H1 (cell line): ENCODE results near the gene OLFM1. TPM values are rescaled to one million over a fixed set of nuclear protein-coding genes. Genes with fewer than 3 reads are reported as not detected.
"Not testable (repeated sequence)": the region's sequence is repeated elsewhere in the genome, so short reads cannot be mapped to it uniquely, and the experiment has no call there.

Experiments
- CTCF ChIA-PET: fragments of 300-600 bp; sonication (Branson Sonifier 250); formaldehyde crosslinking; loops from one replicate; lab custom pipeline; 2021; ENCODE audit not compliant: partially characterized antibody; lab: Charles Lee
- POLR2A ChIA-PET: fragments of 300-600 bp; sonication (Branson Sonifier 250); formaldehyde crosslinking; loops from one replicate; lab custom pipeline; 2021; ENCODE audit warnings: inconsistent platforms; ENCODE audit not compliant: partially characterized antibody; lab: Charles Lee
- DNase-seq, 2 experiments: peaks; one replicate each; pipeline versions ENCODE4 v3.0.0 to v3.0.0-alpha.2; 2010 to 2022; ENCODE audit warnings: low spot score in 2 of 2, low read depth in 1 of 2, mixed read lengths in 1 of 2
- FAIRE-seq: peaks from 2 replicates; lab custom pipeline; 2011; peaks lifted over from hg19 to GRCh38; lab: Jason Lieb, UNC
- H2AFZ ChIP-seq: 2 replicates; pipeline ENCODE4 v1.8.1; 2012; ENCODE audit warnings: low read length, inconsistent platforms
- H2AK5ac ChIP-seq: 2 replicates; pipeline ENCODE4 v1.6.1; 2013; ENCODE audit warnings: low read depth, low read length
- H2BK120ac ChIP-seq: replicated peaks from 2 replicates; pipeline ENCODE3; 2013; ENCODE audit warnings: low read depth, low read length, inconsistent platforms
- H2BK12ac ChIP-seq: 2 replicates; pipeline ENCODE4 v1.6.1; 2013; ENCODE audit warnings: low read depth, low read length
- H2BK15ac ChIP-seq: 2 replicates; pipeline ENCODE4 v1.6.1; 2013; ENCODE audit warnings: low read length
- H2BK20ac ChIP-seq: 2 replicates; pipeline ENCODE4 v1.6.1; 2013; ENCODE audit warnings: low read length
- H2BK5ac ChIP-seq: 2 replicates; pipeline ENCODE4 v1.6.1; 2013; ENCODE audit warnings: low read depth, low read length
- H3K14ac ChIP-seq: 2 replicates; pipeline ENCODE4 v1.6.1; 2013; ENCODE audit warnings: inconsistent platforms; ENCODE audit not compliant: insufficient read length
- H3K18ac ChIP-seq: 2 replicates; pipeline ENCODE4 v1.6.1; 2013; ENCODE audit warnings: low read length; ENCODE audit errors: extremely low read depth
- H3K23ac ChIP-seq: 2 replicates; pipeline ENCODE4 v1.6.1; 2013; ENCODE audit warnings: inconsistent platforms; ENCODE audit not compliant: insufficient read length
- H3K23me2 ChIP-seq: 2 replicates; pipeline ENCODE4 v1.6.1; 2013; ENCODE audit warnings: low read depth, low read length
- H3K27ac ChIP-seq: 2 replicates; pipeline ENCODE4 v1.6.1; 2011; ENCODE audit warnings: low read depth, low read length, inconsistent platforms
- H3K27me3 ChIP-seq, 4 experiments: replicated peaks in 1 of 4; 1 replicate in 1 of 4; 2 replicates in 3 of 4; pipeline versions ENCODE4 v1.6.1 to v1.8.1; 2011 to 2013; ENCODE audit warnings: low read length in 3 of 4, mild to moderate bottlenecking in 3 of 4, inconsistent platforms in 2 of 4, mixed read lengths in 2 of 4, moderate library complexity in 1 of 4; ENCODE audit not compliant: control insufficient read depth in 3 of 4, insufficient read depth in 3 of 4; ENCODE audit errors: extremely low read depth in 1 of 4
- H3K36me3 ChIP-seq, 4 experiments: 2 replicates each; pipeline versions ENCODE4 v1.6.1 to v1.8.1; 2011 to 2013; ENCODE audit warnings: mild to moderate bottlenecking in 4 of 4, low read length in 3 of 4, moderate library complexity in 2 of 4, control low read depth in 1 of 4, inconsistent platforms in 1 of 4; ENCODE audit not compliant: insufficient read depth in 4 of 4, control insufficient read depth in 2 of 4
- H3K4ac ChIP-seq: replicated peaks from 2 replicates; pipeline ENCODE3; 2013; ENCODE audit warnings: low read length, low read depth, mixed read lengths, inconsistent platforms; ENCODE audit not compliant: insufficient read length
- H3K4me1 ChIP-seq, 4 experiments: replicated peaks in 1 of 4; 1 replicate in 1 of 4; 2 replicates in 3 of 4; pipeline versions ENCODE4 v1.6.1 to v1.8.1; 2011 to 2013; ENCODE audit warnings: low read length in 3 of 4, inconsistent platforms in 2 of 4, mixed read lengths in 1 of 4; ENCODE audit not compliant: insufficient read depth in 4 of 4, control insufficient read depth in 3 of 4
- H3K4me2 ChIP-seq, 2 experiments: 2 replicates each; pipeline versions ENCODE4 v1.6.1 to v1.8.1; 2011 to 2013; ENCODE audit warnings: low read depth in 2 of 2, low read length in 2 of 2, control low read depth in 1 of 2, inconsistent platforms in 1 of 2, mild to moderate bottlenecking in 1 of 2; ENCODE audit not compliant: insufficient read depth in 1 of 2
- H3K4me3 ChIP-seq, 4 experiments: fragments of 200-600, 300-600 bp in 1 of 4; sonication (generic), shearing (Covaris generic), sonication (Bioruptor Twin) in 1 of 4; 2 replicates each; pipeline versions ENCODE4 v1.5.1 to v1.8.1; 2011 to 2016; ENCODE audit warnings: low read length in 4 of 4, low read depth in 3 of 4, control low read depth in 2 of 4, inconsistent platforms in 2 of 4, mild to moderate bottlenecking in 2 of 4, mixed read lengths in 1 of 4, moderate library complexity in 1 of 4; ENCODE audit not compliant: insufficient read depth in 2 of 4; ENCODE audit errors: extremely low read depth in 1 of 4
- H3K56ac ChIP-seq: replicated peaks from 2 replicates; pipeline ENCODE3; 2013; ENCODE audit warnings: low read depth, mild to moderate bottlenecking, mixed read lengths, low read length, inconsistent platforms; ENCODE audit not compliant: insufficient read length
- H3K79me1 ChIP-seq: 2 replicates; pipeline ENCODE4 v1.6.1; 2013; ENCODE audit warnings: low read depth, low read length, control low read depth
- H3K79me2 ChIP-seq, 2 experiments: 2 replicates each; pipeline versions ENCODE4 v1.6.1 to v1.8.1; 2012 to 2013; ENCODE audit warnings: low read length in 2 of 2, mild to moderate bottlenecking in 2 of 2, inconsistent platforms in 1 of 2; ENCODE audit not compliant: insufficient read depth in 2 of 2, control insufficient read depth in 1 of 2
- H3K9ac ChIP-seq, 4 experiments: replicated peaks in 1 of 4; 1 replicate in 1 of 4; 2 replicates in 3 of 4; pipeline versions ENCODE4 v1.6.1 to v1.8.1; 2011 to 2013; ENCODE audit warnings: low read depth in 3 of 4, low read length in 3 of 4, control low read depth in 2 of 4, mild to moderate bottlenecking in 2 of 4, moderate library complexity in 2 of 4, inconsistent platforms in 1 of 4; ENCODE audit errors: extremely low read depth in 1 of 4
- H3K9me3 ChIP-seq, 2 experiments: 2 replicates each; pipeline versions ENCODE4 v1.6.1 to v1.8.1; 2012 to 2013; ENCODE audit warnings: mild to moderate bottlenecking in 2 of 2, moderate library complexity in 2 of 2, control low read depth in 1 of 2, inconsistent platforms in 1 of 2, low read depth in 1 of 2, low read length in 1 of 2, mixed read lengths in 1 of 2; ENCODE audit not compliant: insufficient read depth in 2 of 2
- H4K20me1 ChIP-seq, 2 experiments: replicated peaks in 1 of 2; 2 replicates each; pipeline versions ENCODE3 to v1.8.1; 2011 to 2013; ENCODE audit warnings: inconsistent platforms in 2 of 2, low read length in 2 of 2, mild to moderate bottlenecking in 1 of 2; ENCODE audit not compliant: insufficient read depth in 2 of 2, control insufficient read depth in 1 of 2
- H4K5ac ChIP-seq: 2 replicates; pipeline ENCODE4 v1.6.1; 2013; ENCODE audit warnings: low read length, low read depth, mixed read lengths, inconsistent platforms; ENCODE audit not compliant: insufficient read length
- H4K8ac ChIP-seq: 2 replicates; pipeline ENCODE4 v1.8.0; 2013; ENCODE audit warnings: mild to moderate bottlenecking, moderate library complexity, low read length, inconsistent platforms; ENCODE audit not compliant: insufficient read depth; ENCODE audit errors: extremely low read depth
- H4K91ac ChIP-seq: replicated peaks from 2 replicates; pipeline ENCODE3; 2013; ENCODE audit warnings: low read length, mixed read lengths, inconsistent platforms; ENCODE audit not compliant: insufficient read length
- KDM4A ChIP-seq: IDR thresholded peaks from one replicate; pipeline ENCODE4 v1.7.1; 2012; ENCODE audit warnings: low read depth, mild to moderate bottlenecking, moderate library complexity, low read length, inconsistent platforms; ENCODE audit not compliant: severe bottlenecking
- WGBS, 2 experiments: shearing (Covaris generic) in 1 of 2; methylation state at CpG; one replicate each; pipeline versions ENCODE4 v1.1.6 to v1.1.7; 2013 to 2015; ENCODE audit warnings: low lambda C conversion rate in 2 of 2, mixed read lengths in 2 of 2, inconsistent platforms in 1 of 2, low coverage in 1 of 2, missing lambda C conversion rate in 1 of 2; ENCODE audit not compliant: insufficient replicate concordance in 2 of 2, insufficient coverage in 1 of 2, insufficient read length in 1 of 2; ENCODE audit errors: extremely low coverage in 1 of 2, missing lambda C conversion rate in 1 of 2; 5-methylcytosine and 5-hydroxymethylcytosine counted together
- polyA plus RNA-seq, 7 experiments: library from polyadenylated mRNA; depleted of rRNA in 3 of 7; stranded (reverse) in 5 of 7; unstranded in 2 of 7; fragments of >200 nt in 5 of 7; fragments of 200-250 nt in 2 of 7; gene quantifications; 1 replicate in 5 of 7; 2 replicates in 1 of 7; 4 replicates in 1 of 7; pipeline versions ENCODE4 v1.2.1 to v1.2.3, GENCODE V29; 2011 to 2013; ENCODE audit warnings: missing spikeins in 2 of 7, mixed read lengths in 2 of 7
- total RNA-seq: library from RNA; stranded (reverse); fragmentation: NEBNext Ultra II Directional; extraction: Animal tissue kit (Norgen Biotek cat#: 25700); gene quantifications from 2 replicates; pipeline ENCODE4 v1.2.1, GENCODE V29; 2021

OLFM1 gene
- total and polyA plus RNA-seq, 2 of the 8 experiments (the other 6 are each of a cell fraction or from before 2014, with no cell fraction given), result 53.0 to 53.4 TPM

DNA sequence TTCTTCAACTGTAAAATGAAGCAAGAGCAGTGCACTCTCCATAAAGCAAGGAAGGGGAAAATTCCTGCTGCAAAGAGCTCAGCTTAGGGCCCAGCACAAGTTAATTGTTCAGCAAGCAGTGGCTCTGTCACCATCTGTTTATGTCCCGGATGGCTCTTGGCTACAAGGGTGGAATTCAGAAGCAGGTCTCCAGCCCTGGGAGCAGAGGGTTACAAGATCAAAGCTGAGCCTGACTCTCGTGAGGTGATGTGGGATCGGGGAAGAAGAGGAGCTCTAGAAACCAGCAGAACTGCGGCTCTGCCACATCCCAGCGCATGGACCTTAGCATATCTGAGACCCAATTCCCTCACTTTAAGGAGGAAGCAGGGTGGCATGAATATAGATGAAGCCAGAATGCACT lies 25.2 kb upstream of the OLFM1 start (continued):
- TF ChIP-seq KDM4A, result no peak
- TF ChIP-seq, all 59 proteins: peak for 0

GRCh38 chr9:135063466-135063865 lies 24.0 kb upstream of the OLFM1 start:
- POLR2A ChIA-PET, DNase-seq: not testable (repeated sequence)

More at GRCh38 chr9:135063466-135063865, 24.0 kb upstream of the OLFM1 start:
- H4K8ac ChIP-seq, H2BK15ac ChIP-seq, H3K9ac ChIP-seq, H2BK20ac ChIP-seq, H3K79me2 ChIP-seq, H2BK120ac ChIP-seq, H3K23me2 ChIP-seq, H3K27ac ChIP-seq, H3K27me3 ChIP-seq, H3K36me3 ChIP-seq, H3K14ac ChIP-seq, H2BK12ac ChIP-seq, CTCF ChIA-PET, H3K23ac ChIP-seq, H3K4ac ChIP-seq, H4K91ac ChIP-seq, H3K79me1 ChIP-seq, FAIRE-seq, H3K56ac ChIP-seq, H2BK5ac ChIP-seq, H3K4me1 ChIP-seq, H2AK5ac ChIP-seq, H4K20me1 ChIP-seq, H4K5ac ChIP-seq, H3K4me2 ChIP-seq, H3K18ac ChIP-seq, H2AFZ ChIP-seq, H3K4me3 ChIP-seq: not testable (repeated sequence)
- H3K9me3 ChIP-seq, result peaks cover 13% of the 10 kb centered on the region in 2 experiments; a peak in 3 of 4 replicates
- WGBS, 2 experiments, result 79% methylated on average over 4 of the region's 4 CpGs; no CpG with 5 or more reads in 1 of the 2 experiments
